ENCODE measurements around the gene PTGER2. TPM values are rescaled to one million over a fixed set of nuclear protein-coding genes. Genes with fewer than 3 reads are reported as not detected.

PTGER2 gene
- total RNA-seq, 2 experiments from 2014 or later = 20.8 to 23.3 TPM

DNA sequence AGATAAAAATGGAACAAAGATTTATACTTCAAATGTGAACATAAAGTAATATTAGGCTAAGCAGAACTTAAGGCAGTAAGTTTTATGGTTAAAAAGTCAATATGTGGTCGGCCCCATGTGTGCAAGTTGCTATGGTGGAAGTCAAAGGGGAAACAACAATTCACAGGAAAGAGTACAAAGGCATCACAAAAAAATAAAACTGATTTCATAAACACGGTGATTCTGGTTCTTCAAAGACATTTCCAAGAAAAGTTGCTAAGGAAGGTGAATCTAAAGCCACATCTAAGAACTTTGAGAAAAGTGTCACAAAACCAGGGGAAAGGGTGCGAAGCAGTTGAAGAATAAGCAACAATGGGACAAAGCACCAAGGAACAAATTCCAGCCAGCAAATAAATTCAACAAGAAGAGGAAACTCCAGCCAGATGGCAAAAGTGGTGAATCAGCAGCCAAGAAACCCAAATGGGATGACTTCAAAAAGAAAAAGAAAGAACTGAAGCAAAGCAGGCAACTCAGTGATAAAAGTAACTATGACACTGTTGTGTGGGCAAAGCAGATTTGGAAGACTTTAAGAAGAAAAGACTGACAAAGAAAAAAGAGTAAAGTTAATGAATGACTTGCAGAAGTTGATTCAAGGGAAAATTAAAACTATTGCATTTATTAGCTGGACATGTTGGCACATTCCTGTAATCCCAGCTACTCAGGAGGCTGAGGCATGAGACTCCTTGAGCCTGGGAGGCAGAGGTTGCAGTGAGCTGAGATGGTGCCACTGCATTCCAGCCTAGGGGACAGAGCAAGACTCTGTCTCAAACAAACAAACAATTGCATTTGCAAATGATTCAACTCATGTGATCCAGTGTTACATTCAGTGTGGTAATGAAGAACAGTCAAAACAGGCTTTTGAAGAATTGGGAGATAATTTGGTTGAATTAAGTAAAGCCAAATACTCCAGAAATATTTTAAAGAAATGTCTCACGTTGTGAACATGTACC, 27.2 kb upstream of the PTGER2 start:
- H3K27ac Mint-ChIP-seq = no peak overlapping the region
- DNase-seq = no peak
- H3K4me1 Mint-ChIP-seq = peaks cover 16% of the 10 kb centered on the region
- H3K9me3 Mint-ChIP-seq = peaks cover 1% of the 10 kb centered on the region
- no peak overlapping the region for H3K4me3 Mint-ChIP-seq
- peaks cover 1% of the 10 kb centered on the region for H3K36me3 Mint-ChIP-seq
- H3K27me3 Mint-ChIP-seq = peaks cover 3% of the 10 kb centered on the region

- DNase-seq = no peak
- Mint-ChIP-seq H3K4me3 (no peak overlapping the region), H3K4me1 (peaks cover 3% of the 10 kb centered on the region), H3K9me3 (no peaks in the 10 kb centered on the region), H3K36me3 (no peaks in the 10 kb centered on the region), H3K27ac (no peak overlapping the region), H3K27me3 (no peaks in the 10 kb centered on the region)
These were observed 17.7 kb upstream of the PTGER2 start for GRCh38 chr14:52296378-52296777.

GRCh38 chr14:52298795-52299194, 15.3 kb upstream of the PTGER2 start:
- H3K4me3 Mint-ChIP-seq = no peak overlapping the region
- no peaks in the 10 kb centered on the region for H3K9me3 Mint-ChIP-seq
- H3K27me3 Mint-ChIP-seq = no peaks in the 10 kb centered on the region
- H3K27ac Mint-ChIP-seq = no peak overlapping the region
- DNase-seq = no peak
- peaks cover 3% of the 10 kb centered on the region for H3K4me1 Mint-ChIP-seq
- H3K36me3 Mint-ChIP-seq = no peaks in the 10 kb centered on the region

- Mint-ChIP-seq H3K27me3 (no peaks in the 10 kb centered on the region), H3K36me3 (no peaks in the 10 kb centered on the region), H3K4me1 (peaks cover 7% of the 10 kb centered on the region), H3K27ac (no peak overlapping the region), H3K9me3 (no peaks in the 10 kb centered on the region), H3K4me3 (no peak overlapping the region)
- DNase-seq = no peak
These were observed 14.3 kb upstream of the PTGER2 start for GRCh38 chr14:52299692-52300278.

DNA sequence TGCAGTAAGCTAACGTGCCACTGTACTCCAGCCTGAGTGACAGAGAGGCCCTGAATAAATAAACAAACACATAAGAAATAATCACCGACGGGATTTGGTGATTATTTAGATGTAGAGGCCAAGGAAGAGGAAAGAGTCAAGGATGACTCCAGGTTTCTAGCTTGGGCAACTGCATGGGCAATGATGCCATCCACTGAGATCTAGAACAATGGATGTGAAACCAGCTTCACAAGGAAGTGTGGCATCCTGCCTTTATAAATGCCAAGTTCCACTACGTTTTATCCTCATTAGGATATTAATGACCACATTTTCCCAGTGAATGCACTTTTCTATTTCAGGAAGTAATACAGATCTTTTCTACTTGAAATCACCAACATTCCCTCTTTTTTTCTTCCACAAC, 10.9 kb upstream of the PTGER2 start:
- peaks cover 3% of the 10 kb centered on the region for H3K36me3 Mint-ChIP-seq

GRCh38 chr14:52304248-52304904, 9.7 kb upstream of the PTGER2 start:
- Mint-ChIP-seq H3K36me3 (peaks cover 3% of the 10 kb centered on the region), H3K9me3 (peaks cover 4% of the 10 kb centered on the region), H3K4me1 (peaks cover 20% of the 10 kb centered on the region), H3K27ac (no peak overlapping the region), H3K4me3 (no peak overlapping the region), H3K27me3 (no peaks in the 10 kb centered on the region)
- no peak for DNase-seq

More for the DNA sequence above, 10.9 kb upstream of the PTGER2 start:
- Mint-ChIP-seq H3K4me3 (no peak overlapping the region), H3K9me3 (peaks cover 3% of the 10 kb centered on the region), H3K4me1 (peaks cover 17% of the 10 kb centered on the region), H3K27ac (no peak overlapping the region), H3K27me3 (no peaks in the 10 kb centered on the region)
- no peak for DNase-seq

DNA sequence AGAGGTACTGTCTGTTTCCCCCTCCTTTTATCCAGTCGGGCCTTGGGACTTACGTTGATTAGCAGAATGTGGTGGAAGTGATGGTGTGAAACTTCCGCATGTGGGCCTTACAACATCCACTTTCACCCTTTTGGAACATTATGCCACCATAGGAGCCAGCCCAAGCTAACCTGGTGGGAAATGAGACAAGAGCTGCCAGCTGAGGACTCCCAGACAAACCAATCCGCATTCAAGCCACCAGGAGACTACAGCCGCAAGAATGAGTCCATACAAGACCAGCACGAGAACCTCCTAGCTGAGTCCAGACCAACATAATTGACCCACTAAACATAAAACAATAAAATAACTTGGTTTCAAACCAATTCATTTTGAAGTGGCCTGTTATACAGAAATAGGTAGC, 9.1 kb upstream of the PTGER2 start:
- no peaks in the 10 kb centered on the region for H3K27me3 Mint-ChIP-seq
- H3K36me3 Mint-ChIP-seq = peaks cover 3% of the 10 kb centered on the region
- no peak for DNase-seq
- H3K27ac Mint-ChIP-seq = no peak overlapping the region
- no peak overlapping the region for H3K4me3 Mint-ChIP-seq
- H3K4me1 Mint-ChIP-seq = peaks cover 22% of the 10 kb centered on the region
- peaks cover 4% of the 10 kb centered on the region for H3K9me3 Mint-ChIP-seq

GRCh38 chr14:52307376-52307775, 6.7 kb upstream of the PTGER2 start:
- no peak for DNase-seq
- peak overlapping the region; percentile 11 for H3K27ac Mint-ChIP-seq
- peaks cover 4% of the 10 kb centered on the region for H3K9me3 Mint-ChIP-seq
- H3K36me3 Mint-ChIP-seq = peaks cover 6% of the 10 kb centered on the region
- peaks cover 3% of the 10 kb centered on the region for H3K27me3 Mint-ChIP-seq
- peaks cover 36% of the 10 kb centered on the region for H3K4me1 Mint-ChIP-seq
- H3K4me3 Mint-ChIP-seq = no peak overlapping the region

DNA sequence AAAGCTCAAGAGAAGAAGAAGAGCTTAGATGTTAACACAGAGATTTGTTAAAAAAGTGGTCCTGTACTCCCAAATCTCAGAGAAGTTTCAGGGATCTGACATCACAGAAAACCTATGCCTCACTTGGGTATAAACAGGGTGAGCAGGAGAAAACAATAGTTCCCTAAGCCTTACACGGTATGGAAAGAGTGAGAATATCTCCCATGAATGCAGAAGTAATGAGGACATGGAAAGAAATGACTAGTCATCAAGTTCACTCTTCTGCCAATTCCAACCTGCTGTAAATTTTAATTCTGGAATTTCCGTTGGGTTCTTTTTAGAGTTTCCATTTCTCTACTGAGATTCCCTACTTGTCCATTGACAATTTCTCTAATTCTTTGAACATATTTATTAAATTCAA, 6.2 kb upstream of the PTGER2 start:
- DNase-seq = no peak
- peaks cover 6% of the 10 kb centered on the region for H3K36me3 Mint-ChIP-seq
- peaks cover 37% of the 10 kb centered on the region for H3K4me1 Mint-ChIP-seq
- peaks cover 4% of the 10 kb centered on the region for H3K9me3 Mint-ChIP-seq
- no peak overlapping the region for H3K4me3 Mint-ChIP-seq
- H3K27ac Mint-ChIP-seq = peak overlapping the region; percentile 11
- H3K27me3 Mint-ChIP-seq = peaks cover 5% of the 10 kb centered on the region

DNA sequence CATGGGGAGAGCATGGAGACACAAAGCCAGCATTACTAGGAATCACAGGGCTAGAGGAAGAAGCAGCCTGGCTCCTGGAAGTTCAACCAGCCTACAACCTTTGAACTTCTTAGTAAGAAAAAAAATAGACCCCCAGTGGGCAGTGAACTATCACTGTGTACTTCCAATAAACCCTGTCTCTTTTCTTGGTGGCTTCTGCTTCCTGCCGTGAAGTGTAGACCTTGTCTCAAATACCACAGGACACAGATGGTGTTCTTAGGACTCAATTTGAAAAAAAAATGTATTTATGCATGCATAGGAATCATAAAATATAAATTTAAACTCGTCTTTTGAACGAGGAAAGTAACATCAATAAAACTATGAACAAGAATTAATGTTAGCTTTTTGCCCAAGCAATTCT, 3.6 kb upstream of the PTGER2 start:
- no peak for DNase-seq
- Mint-ChIP-seq H3K36me3 (peaks cover 10% of the 10 kb centered on the region), H3K27ac (no peak overlapping the region), H3K4me3 (no peak overlapping the region), H3K27me3 (peaks cover 18% of the 10 kb centered on the region), H3K9me3 (peaks cover 4% of the 10 kb centered on the region), H3K4me1 (peaks cover 48% of the 10 kb centered on the region)

- Mint-ChIP-seq H3K27me3 (peaks cover 18% of the 10 kb centered on the region), H3K36me3 (peaks cover 24% of the 10 kb centered on the region), H3K4me3 (peak overlapping the region; percentile 98), H3K4me1 (peaks cover 59% of the 10 kb centered on the region), H3K9me3 (peaks cover 4% of the 10 kb centered on the region), H3K27ac (no peak overlapping the region)
- DNase-seq = no peak
These were observed 1.2 kb upstream of the PTGER2 start for GRCh38 chr14:52312931-52313355.

DNA sequence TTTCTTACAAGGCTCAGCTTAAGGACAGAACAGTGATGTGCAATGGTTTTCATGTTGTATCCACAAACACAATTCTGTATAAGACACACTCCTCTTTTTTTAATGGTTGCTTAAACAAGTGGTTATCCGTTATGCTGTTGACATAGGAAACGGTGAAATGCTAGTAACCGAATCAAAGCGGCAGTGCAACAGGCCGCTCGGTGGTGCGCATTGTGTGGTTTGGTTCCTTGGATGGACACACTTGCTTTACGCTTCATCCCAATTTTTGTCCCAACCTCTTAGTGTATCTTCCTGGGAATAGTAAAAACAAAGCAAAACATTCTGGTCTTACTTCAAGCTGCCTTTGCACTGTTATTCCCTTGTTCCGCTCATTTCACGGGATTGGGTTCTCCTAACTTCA, 650 bp upstream of the PTGER2 start:
- Mint-ChIP-seq H3K4me1 (peaks cover 58% of the 10 kb centered on the region), H3K36me3 (peaks cover 28% of the 10 kb centered on the region), H3K27me3 (peaks cover 18% of the 10 kb centered on the region), H3K27ac (peak overlapping the region; percentile 85), H3K9me3 (no peaks in the 10 kb centered on the region), H3K4me3 (peak overlapping the region; percentile 98)
- DNase-seq = no peak

DNA sequence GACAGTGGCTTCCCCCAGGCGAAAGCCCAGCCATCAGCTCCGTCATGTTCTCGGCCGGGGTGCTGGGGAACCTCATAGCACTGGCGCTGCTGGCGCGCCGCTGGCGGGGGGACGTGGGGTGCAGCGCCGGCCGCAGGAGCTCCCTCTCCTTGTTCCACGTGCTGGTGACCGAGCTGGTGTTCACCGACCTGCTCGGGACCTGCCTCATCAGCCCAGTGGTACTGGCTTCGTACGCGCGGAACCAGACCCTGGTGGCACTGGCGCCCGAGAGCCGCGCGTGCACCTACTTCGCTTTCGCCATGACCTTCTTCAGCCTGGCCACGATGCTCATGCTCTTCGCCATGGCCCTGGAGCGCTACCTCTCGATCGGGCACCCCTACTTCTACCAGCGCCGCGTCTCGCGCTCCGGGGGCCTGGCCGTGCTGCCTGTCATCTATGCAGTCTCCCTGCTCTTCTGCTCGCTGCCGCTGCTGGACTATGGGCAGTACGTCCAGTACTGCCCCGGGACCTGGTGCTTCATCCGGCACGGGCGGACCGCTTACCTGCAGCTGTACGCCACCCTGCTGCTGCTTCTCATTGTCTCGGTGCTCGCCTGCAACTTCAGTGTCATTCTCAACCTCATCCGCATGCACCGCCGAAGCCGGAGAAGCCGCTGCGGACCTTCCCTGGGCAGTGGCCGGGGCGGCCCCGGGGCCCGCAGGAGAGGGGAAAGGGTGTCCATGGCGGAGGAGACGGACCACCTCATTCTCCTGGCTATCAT, 663 bp downstream of the PTGER2 start:
- H3K4me1 Mint-ChIP-seq = peaks cover 68% of the 10 kb centered on the region
- peak overlapping the region; percentile 93 for H3K27ac Mint-ChIP-seq

DNA sequence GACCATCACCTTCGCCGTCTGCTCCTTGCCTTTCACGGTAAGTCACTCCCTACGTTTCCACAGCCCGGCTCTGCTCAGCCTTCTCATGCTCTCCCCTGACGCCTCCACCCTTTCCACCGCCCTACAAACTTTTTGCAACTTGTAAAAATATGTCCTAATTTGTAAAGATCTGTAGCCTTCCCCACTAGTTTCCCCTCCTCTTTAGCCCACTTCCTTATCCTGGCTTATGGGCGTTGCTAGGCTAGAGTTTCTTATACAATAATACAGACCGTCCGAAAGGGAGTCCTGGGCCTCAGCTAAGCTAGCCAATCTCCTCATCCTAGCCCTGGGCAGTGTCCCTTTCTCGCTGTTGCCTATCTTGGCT, 1.2 kb downstream of the PTGER2 start:
- Mint-ChIP-seq H3K4me1 (peaks cover 70% of the 10 kb centered on the region), H3K9me3 (peaks cover 3% of the 10 kb centered on the region), H3K36me3 (peaks cover 44% of the 10 kb centered on the region), H3K27ac (peak overlapping the region; percentile 93), H3K27me3 (peaks cover 18% of the 10 kb centered on the region), H3K4me3 (peak overlapping the region; percentile 98)
- no peak for DNase-seq

More for the DNA sequence above, 663 bp downstream of the PTGER2 start:
- DNase-seq = peak; percentile 45
- H3K27me3 Mint-ChIP-seq = peaks cover 18% of the 10 kb centered on the region
- peak overlapping the region; percentile 98 for H3K4me3 Mint-ChIP-seq
- no peaks in the 10 kb centered on the region for H3K9me3 Mint-ChIP-seq
- peaks cover 38% of the 10 kb centered on the region for H3K36me3 Mint-ChIP-seq
